Endothelial cell of umbilical vein (primary cell): ENCODE data around the gene RING1. TPM values are rescaled to one million over a fixed set of nuclear protein-coding genes. Genes with fewer than 3 reads are reported as not detected.

ENCODE experiments used
- BruUV-seq: library from RNA; stranded (reverse); fragments of 400-500 nt; replicated peaks from 2 replicates; lab custom pipeline; 2021; lab: Mats Ljungman, UMichigan
- CTCF ChIA-PET: fragments of 300-600, 350-600 bp; sonication (Branson Sonifier 250); formaldehyde crosslinking; loops from one replicate; lab custom pipeline; 2021; ENCODE audit warnings: antibody characterized with exemption, inconsistent platforms; lab: Charles Lee
- POLR2A ChIA-PET: fragments of 300-600, 350-600 bp; sonication (Branson Sonifier 250); formaldehyde crosslinking; loops from one replicate; lab custom pipeline; 2021; ENCODE audit warnings: antibody characterized with exemption, inconsistent platforms; lab: Charles Lee
- DNase-seq: peaks from one replicate; pipeline ENCODE4 v3.0.0-alpha.2; 2011; ENCODE audit warnings: low read depth, low spot score
- FAIRE-seq: peaks from 2 replicates; lab custom pipeline; 2011; peaks lifted over from hg19 to GRCh38; lab: Jason Lieb, UNC
- H2AFZ ChIP-seq: 2 replicates; pipeline ENCODE4 v1.6.0; 2012; ENCODE audit warnings: low read depth, low read length, control low read depth, inconsistent platforms
- H3K27ac ChIP-seq: 2 replicates; pipeline ENCODE4 v1.5.1; 2011; ENCODE audit warnings: low read depth, mild to moderate bottlenecking, control low read depth, low read length, moderate library complexity; ENCODE audit not compliant: insufficient read depth
- H3K27me3 ChIP-seq, 2 experiments: 2 replicates each; pipeline versions ENCODE4 v1.6.0 to v1.6.1; 2011; ENCODE audit warnings: low read length in 2 of 2, mixed read lengths in 1 of 2; ENCODE audit not compliant: control insufficient read depth in 2 of 2, insufficient read depth in 2 of 2
- H3K36me3 ChIP-seq, 2 experiments: 2 replicates in 1 of 2; 3 replicates in 1 of 2; pipeline ENCODE4 v1.5.1; 2011; ENCODE audit warnings: low read length in 2 of 2, mild to moderate bottlenecking in 1 of 2, moderate library complexity in 1 of 2; ENCODE audit not compliant: control insufficient read depth in 2 of 2, insufficient read depth in 2 of 2; ENCODE audit errors: extremely low read depth in 1 of 2
- H3K4me1 ChIP-seq: 3 replicates; pipeline ENCODE4 v1.5.1; 2011; ENCODE audit warnings: mild to moderate bottlenecking, low read length; ENCODE audit not compliant: control insufficient read depth, insufficient read depth; ENCODE audit errors: extremely low read depth
- H3K4me2 ChIP-seq: 2 replicates; pipeline ENCODE4 v1.6.1; 2011; ENCODE audit warnings: low read length, control low read depth, mixed read lengths; ENCODE audit not compliant: insufficient read depth
- H3K4me3 ChIP-seq, 3 experiments: fragments of 200-600 bp in 1 of 3; sonication (generic), shearing (Covaris generic) in 1 of 3; replicated peaks in 1 of 3; 2 replicates each; pipeline ENCODE4 v1.5.1; 2011 to 2016; ENCODE audit warnings: control low read depth in 3 of 3, low read length in 3 of 3, mild to moderate bottlenecking in 2 of 3, inconsistent platforms in 1 of 3, low read depth in 1 of 3, moderate library complexity in 1 of 3; ENCODE audit not compliant: insufficient read depth in 1 of 3
- H3K79me2 ChIP-seq: 2 replicates; pipeline ENCODE4 v1.6.0; 2012; ENCODE audit warnings: low read length, inconsistent platforms; ENCODE audit not compliant: control insufficient read depth, insufficient read depth
- H3K9ac ChIP-seq: replicated peaks from 2 replicates; pipeline ENCODE3; 2011; ENCODE audit warnings: low read length, control low read depth; ENCODE audit not compliant: insufficient read depth; ENCODE audit errors: extremely low read depth
- H3K9me1 ChIP-seq: replicated peaks from 3 replicates; pipeline ENCODE4 v1.6.0; 2011; ENCODE audit warnings: mild to moderate bottlenecking, low read length; ENCODE audit not compliant: control insufficient read depth, insufficient read depth; ENCODE audit errors: extremely low read depth
- H3K9me3 ChIP-seq: replicated peaks from 2 replicates; pipeline ENCODE4 v1.5.1; 2012; ENCODE audit warnings: low read length, inconsistent platforms; ENCODE audit not compliant: control insufficient read depth, insufficient read depth
- H4K20me1 ChIP-seq: replicated peaks from 2 replicates; pipeline ENCODE3; 2011; ENCODE audit warnings: mild to moderate bottlenecking, low read length; ENCODE audit not compliant: control insufficient read depth, insufficient read depth; ENCODE audit errors: extremely low read depth
- EZH2 ChIP-seq: IDR thresholded peaks from 2 replicates; pipeline ENCODE4 v1.6.1; 2012; ENCODE audit warnings: borderline replicate concordance, low read depth, mild to moderate bottlenecking, moderate library complexity, low read length, inconsistent platforms; ENCODE audit not compliant: severe bottlenecking
- FOS ChIP-seq: IDR thresholded peaks from 2 replicates; pipeline ENCODE4 v1.6.1; 2011; ENCODE audit warnings: mild to moderate bottlenecking, low read length, moderate library complexity, borderline replicate concordance; ENCODE audit not compliant: insufficient read depth
- GATA2 ChIP-seq: IDR thresholded peaks from 2 replicates; pipeline ENCODE4 v1.7.0; 2011; ENCODE audit warnings: low read depth, mild to moderate bottlenecking, moderate library complexity, mixed read lengths, low read length; ENCODE audit not compliant: insufficient read length, insufficient read depth
- JUN ChIP-seq: IDR thresholded peaks from 2 replicates; pipeline ENCODE4 v1.6.1; 2011; ENCODE audit warnings: borderline replicate concordance, low read depth; ENCODE audit not compliant: insufficient read length, insufficient read depth
- MAX ChIP-seq: IDR thresholded peaks from 2 replicates; pipeline ENCODE4 v1.6.1; 2011; ENCODE audit not compliant: insufficient read depth, insufficient read length
- MYC ChIP-seq: IDR thresholded peaks from one replicate; pipeline ENCODE4 v1.6.1; 2011; ENCODE audit warnings: mild to moderate bottlenecking, low read depth, low read length
- POLR2A ChIP-seq: IDR thresholded peaks from 2 replicates; pipeline ENCODE4 v1.6.1; 2012; ENCODE audit warnings: low read depth, mild to moderate bottlenecking, control low read depth, low read length
- POLR2AphosphoS5 ChIP-seq: IDR thresholded peaks from 2 replicates; pipeline ENCODE4 v1.6.1; 2012; ENCODE audit warnings: low read depth, mild to moderate bottlenecking, control low read depth, low read length, moderate library complexity; ENCODE audit not compliant: insufficient read depth
- dilution Hi-C: fragments of 300-500 bp; cut with MboI; formaldehyde crosslinking; loops from one replicate; pipeline ENCODE4 v1.15.0; 2019; ENCODE audit warnings: low sequenced_read_pairs; ENCODE audit not compliant: extremely low pct_ligation_motif_present
- intact Hi-C: fragments of 100-400 bp; cut with micrococcal nuclease; formaldehyde crosslinking; loops from one replicate; pipeline ENCODE4 v1.10.0; 2022
- polyA plus RNA-seq, 4 experiments: library from polyadenylated mRNA; depleted of rRNA in 3 of 4; stranded (reverse) in 3 of 4; unstranded in 1 of 4; fragments of >200 nt; gene quantifications; 2 replicates each; pipeline versions ENCODE4 v1.2.1 to v1.2.3, GENCODE V29; 2011 to 2012; ENCODE audit warnings: missing spikeins in 1 of 4
- total RNA-seq: library from RNA; stranded (reverse); gene quantifications from 2 replicates; pipeline ENCODE4 v1.2.3, GENCODE V29; 2021
- TF ChIP-seq, protein P1 (sequence below), 2 donors: IDR thresholded peaks; 1 replicate in 1 of 2; 2 replicates in 1 of 2; pipeline ENCODE4 v1.5.1; 2011; ENCODE audit warnings: low read length in 2 of 2, mild to moderate bottlenecking in 2 of 2, moderate library complexity in 2 of 2, control low read depth in 1 of 2, inconsistent platforms in 1 of 2, low read depth in 1 of 2; ENCODE audit not compliant: insufficient read depth in 1 of 2; ENCODE audit errors: extremely low read depth in 1 of 2

Gene RING1
- total and polyA plus RNA-seq, 2 donors (not counting 3 experiments of a cell fraction or from before 2014, with no cell fraction given): 26.8 to 27.9 TPM

- intact Hi-C loops (no loop called here), dilution Hi-C loops (no loop called here)
- BruUV-seq: no TSS peak
- Histone ChIP-seq H3K4me3 (no peak overlapping the region), H3K27ac (no peak overlapping the region), H3K9ac (no peak overlapping the region), H3K4me2 (no peak overlapping the region), H3K9me3 (no peaks in the 10 kb centered on the region), H3K79me2 (no peaks in the 10 kb centered on the region), H3K4me1 (peaks cover 7% of the 10 kb centered on the region), H3K9me1 (no peaks in the 10 kb centered on the region), H4K20me1 (no peaks in the 10 kb centered on the region), H2AFZ (no peak overlapping the region), H3K27me3 (no peaks in the 10 kb centered on the region), H3K36me3 (no peaks in the 10 kb centered on the region)
- TF ChIP-seq JUN (no peak), POLR2A (no peak), MAX (no peak), POLR2AphosphoS5 (no peak), FOS (no peak), MYC (no peak), EZH2 (no peak), GATA2 (no peak)
- TF ChIP-seq, protein P1, sequence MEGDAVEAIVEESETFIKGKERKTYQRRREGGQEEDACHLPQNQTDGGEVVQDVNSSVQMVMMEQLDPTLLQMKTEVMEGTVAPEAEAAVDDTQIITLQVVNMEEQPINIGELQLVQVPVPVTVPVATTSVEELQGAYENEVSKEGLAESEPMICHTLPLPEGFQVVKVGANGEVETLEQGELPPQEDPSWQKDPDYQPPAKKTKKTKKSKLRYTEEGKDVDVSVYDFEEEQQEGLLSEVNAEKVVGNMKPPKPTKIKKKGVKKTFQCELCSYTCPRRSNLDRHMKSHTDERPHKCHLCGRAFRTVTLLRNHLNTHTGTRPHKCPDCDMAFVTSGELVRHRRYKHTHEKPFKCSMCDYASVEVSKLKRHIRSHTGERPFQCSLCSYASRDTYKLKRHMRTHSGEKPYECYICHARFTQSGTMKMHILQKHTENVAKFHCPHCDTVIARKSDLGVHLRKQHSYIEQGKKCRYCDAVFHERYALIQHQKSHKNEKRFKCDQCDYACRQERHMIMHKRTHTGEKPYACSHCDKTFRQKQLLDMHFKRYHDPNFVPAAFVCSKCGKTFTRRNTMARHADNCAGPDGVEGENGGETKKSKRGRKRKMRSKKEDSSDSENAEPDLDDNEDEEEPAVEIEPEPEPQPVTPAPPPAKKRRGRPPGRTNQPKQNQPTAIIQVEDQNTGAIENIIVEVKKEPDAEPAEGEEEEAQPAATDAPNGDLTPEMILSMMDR (IDR thresholded peaks at IDR 0.05; ENCODE audit: extremely low read depth in 1 of 2, insufficient read depth in 1 of 2, low read depth in 1 of 2, low read length in 2 of 2): no peak
- FAIRE-seq: no peak
- POLR2A ChIA-PET: no interaction called here
- no peak for DNase-seq
- CTCF ChIA-PET: interaction anchor here (1.1 to 1.4 kb wide), 2 partner anchors 17 to 20 kb away, joined by 3 to 4 read pairs; no protein-coding TSS in a partner anchor
These were observed 27.2 kb upstream of the RING1 start for GRCh38 chr6:33181141-33181540.
